NOMO-1 treated with DMSO at 0.1 percent for 48 hours (cell line): ENCODE measurements around the gene DSEL.

Experiments
- DNase-seq: peaks from one replicate; lab custom pipeline; 2025; ENCODE audit not compliant: unreplicated experiment; lab: John Stamatoyannopoulos, UW

The DSEL gene

GRCh38 chr18:67516539-67517443, at the start of gene DSEL:
DSEL (minus strand) TSS chr18:67516720; CDS start chr18:67514608, 2,112 bp downstream.
- DNase-seq = peak; percentile 84

- DNase-seq = no peak
Measured at GRCh38 chr18:67553437-67553836, 36.9 kb upstream of the DSEL start.

GRCh38 chr18:67550872-67551520, 34.5 kb upstream of the DSEL start:
- no peak for DNase-seq

DNA sequence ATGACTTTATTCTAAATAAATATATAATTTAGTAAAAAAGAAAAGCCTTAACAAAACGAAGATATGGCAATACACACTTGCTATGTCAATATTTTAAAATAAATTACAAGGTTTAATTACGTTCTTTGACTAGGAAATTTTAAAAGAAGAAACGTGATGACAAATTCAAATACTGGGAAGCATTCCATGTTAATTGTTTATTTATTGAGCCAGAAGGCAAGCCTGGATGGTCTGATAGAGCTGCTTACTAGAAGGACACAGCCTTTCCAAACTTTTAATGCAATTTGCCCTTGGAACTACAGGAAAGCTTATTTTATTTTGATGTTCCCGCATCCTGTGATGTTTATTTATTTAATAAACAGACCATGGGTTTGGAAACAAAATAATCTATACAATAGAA, 33.4 kb upstream of the DSEL start:
- no peak for DNase-seq

DNA sequence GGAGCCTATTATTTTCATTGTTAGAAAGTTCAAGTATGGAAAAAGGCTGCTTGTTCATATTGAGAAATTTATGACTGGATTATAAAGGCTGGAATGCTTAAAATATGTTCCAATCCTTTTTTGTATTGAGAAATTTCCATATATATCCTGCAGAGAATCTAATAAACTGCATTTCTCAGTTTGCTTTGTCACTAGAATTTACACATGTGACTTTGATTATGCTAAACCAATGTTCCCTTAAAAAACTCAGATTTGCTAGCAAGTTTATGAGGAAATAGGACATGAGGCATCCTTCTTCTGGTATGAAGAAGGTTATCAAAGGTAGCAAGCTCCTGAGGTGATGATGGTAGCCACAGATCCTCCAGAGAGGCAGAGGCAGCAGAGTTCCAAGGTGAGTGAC, 29.2 kb upstream of the DSEL start:
- no peak for DNase-seq

- no peak for DNase-seq
Measured at GRCh38 chr18:67540559-67540958, 24.0 kb upstream of the DSEL start.

DNA sequence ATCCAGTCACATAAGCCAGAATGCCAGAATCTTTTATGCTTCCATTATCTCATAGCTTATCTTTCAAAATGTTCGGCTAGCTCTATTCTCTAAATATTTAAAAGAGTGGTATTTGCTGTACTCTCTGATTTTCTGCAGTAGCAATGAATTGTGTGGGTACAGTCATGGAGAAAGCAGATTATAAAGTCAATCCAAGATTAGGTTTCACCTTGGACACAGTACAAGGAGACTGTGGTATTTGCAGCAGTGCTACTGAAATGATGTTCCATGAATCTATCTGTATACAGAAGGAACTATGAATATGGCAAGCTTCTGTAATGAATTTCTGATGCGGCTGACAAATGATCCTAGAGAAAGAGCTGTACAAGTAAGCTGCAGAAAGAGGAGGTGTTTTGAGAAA, 15.4 kb upstream of the DSEL start:
- no peak for DNase-seq

DNA sequence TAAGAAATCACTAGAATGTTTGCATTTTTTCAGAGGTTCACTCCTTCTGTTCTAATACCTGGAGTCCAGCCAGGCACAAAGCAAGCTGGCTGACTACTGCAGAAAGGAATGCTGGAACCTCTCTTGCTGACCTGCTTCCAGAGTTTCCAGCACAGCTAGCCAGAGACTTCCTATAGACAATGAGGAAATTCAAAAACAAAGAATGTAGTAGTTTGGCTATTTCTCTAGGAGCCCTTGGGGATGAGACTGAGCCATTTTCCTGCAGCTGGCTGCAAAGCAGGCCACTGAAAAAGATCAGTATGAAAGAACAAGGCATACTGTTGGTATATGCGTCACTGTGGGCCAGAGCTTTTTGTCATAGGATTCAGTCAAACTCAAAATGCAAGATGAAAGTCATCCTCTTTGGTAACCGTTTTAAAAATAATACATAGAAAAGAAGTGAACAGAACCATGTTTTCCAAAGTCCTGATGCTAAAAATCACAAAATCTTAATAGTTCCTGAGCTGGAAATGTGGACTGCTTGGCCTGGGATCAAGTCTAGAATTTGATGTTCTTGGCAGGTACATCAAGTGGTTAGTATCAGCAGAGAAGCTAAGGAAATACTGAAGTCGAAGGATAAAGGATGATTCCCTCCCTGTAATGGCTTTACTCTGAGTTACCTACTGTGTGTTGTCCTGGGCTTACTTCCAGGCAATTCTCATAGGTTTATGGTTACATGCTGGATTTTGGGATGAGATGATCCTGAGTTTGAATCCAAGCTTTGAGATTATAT, 9.0 kb upstream of the DSEL start:
- no peak for DNase-seq

DNA sequence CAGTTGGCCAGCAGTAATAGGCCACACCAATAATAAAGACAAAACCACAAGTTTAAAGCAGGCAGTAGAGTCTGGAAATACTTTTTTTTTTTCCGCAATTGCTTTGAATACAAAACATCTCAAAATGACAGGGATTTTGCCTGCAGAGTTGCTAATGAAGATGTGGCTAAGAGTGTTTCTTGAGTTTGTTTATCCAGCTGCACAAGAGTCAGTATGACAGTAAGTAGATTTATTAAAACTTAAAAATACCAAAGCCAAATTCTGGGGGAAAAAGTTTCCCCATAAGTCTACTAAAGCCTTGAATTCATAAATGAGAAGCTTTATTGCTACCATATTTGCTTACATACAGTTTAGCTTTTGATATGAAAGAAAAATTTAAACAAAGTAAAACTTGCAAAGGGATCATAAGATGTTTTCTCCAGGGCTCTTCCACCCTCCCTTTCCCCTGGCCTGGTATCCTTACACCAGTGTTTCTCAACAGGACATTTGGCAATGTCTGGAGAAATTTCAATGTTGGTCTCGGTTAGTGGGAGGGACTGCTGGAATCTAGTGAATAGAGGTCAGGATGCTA, 3.9 kb upstream of the DSEL start:
- DNase-seq = no peak

- no peak for DNase-seq
Measured at GRCh38 chr18:67519592-67519991, 3.1 kb upstream of the DSEL start.

DNA sequence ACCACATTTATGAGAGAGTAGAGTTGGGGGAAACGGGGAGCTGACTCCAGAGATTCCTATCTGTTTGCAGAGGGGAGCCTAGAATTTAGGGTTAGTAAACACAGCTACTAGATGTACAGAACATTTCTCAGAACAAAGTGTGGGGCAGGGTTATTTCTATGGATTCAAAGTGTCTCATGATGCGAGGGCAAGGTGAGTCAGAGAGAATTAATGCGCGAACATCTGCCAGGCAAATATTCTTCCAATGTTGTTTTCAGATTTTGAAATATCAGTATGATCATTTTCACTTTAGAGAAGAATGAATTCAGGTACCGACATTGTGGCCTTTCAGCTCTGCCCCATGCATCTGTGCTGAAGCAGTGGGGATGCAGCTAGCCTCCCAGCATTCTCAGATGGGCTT, 2.0 kb upstream of the DSEL start:
- DNase-seq = no peak

DNA sequence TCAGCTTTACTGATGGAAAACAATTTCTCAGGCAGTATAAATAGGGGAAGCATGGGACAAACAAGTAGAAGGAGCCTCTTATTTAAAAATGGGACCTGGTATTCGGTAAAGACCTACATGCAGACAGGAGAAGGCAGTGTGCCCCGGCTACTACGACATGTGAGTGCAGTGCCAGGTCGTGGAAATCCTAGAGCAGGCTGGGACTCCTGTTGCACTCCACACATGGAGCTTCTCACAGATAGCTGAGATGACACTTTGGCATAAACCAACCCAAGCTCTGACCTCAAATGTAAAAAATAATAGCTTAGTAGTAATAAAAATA, 885 bp upstream of the DSEL start:
- no peak for DNase-seq

DNA sequence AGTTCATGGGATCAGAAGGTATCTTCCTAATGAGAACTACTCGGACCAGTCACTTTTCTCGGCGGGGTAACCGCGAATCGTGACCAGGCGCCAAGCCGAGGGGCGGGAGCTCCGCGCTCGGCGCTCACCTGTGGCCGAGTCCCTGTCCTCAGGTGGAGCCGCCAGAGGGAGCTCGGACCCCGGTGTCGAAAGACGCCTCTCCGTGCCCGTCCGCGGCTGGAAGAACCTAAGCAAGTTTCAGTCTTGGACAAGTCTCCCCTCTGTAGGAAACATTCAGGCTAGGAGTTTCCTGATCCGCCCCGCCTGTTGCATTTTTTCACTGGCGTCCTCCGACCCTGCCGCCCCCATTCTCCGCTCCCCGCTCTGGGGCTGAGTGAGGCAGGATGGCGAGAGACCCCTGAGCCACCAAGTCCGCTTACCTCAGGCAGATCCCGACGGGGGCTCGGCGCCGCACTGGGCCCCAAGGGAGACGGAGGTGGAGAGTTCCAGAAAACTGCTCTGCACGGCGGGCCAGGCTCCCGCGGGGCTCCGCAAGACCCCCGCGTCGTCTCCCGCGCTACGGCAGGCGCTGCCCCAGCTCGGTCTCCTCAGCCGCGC, 480 bp downstream of the DSEL start:
- DNase-seq = peak; percentile 25

GRCh38 chr18:67514901-67515540, 1.5 kb downstream of the DSEL start:
- DNase-seq = peak; percentile 0

- no peak for DNase-seq
Measured at GRCh38 chr18:67514465-67514864, 2.1 kb downstream of the DSEL start.

- no peak for DNase-seq
Measured at GRCh38 chr18:67513280-67513679, 3.2 kb downstream of the DSEL start.

DNA sequence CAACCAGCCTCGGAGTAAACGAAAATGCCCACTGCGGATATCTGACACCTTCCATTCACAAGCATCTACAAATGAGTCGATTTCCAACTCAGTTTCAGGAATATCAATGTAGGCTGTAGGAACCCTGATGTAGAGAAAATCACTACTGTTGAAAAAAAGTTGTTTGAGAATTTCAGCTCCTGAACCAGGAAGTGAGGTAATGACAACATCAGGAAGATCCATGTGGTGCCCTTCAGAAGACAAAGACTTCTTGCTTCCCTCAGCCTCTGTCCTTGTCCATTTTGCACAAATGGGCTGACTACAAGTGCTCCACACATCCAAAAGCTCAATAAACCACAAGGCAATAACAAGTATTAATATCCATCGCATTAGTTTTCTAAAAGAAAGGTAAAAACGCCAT, 4.7 kb downstream of the DSEL start:
- DNase-seq = no peak

- no peak for DNase-seq
Measured at GRCh38 chr18:67510831-67511230, 5.7 kb downstream of the DSEL start.

DNA sequence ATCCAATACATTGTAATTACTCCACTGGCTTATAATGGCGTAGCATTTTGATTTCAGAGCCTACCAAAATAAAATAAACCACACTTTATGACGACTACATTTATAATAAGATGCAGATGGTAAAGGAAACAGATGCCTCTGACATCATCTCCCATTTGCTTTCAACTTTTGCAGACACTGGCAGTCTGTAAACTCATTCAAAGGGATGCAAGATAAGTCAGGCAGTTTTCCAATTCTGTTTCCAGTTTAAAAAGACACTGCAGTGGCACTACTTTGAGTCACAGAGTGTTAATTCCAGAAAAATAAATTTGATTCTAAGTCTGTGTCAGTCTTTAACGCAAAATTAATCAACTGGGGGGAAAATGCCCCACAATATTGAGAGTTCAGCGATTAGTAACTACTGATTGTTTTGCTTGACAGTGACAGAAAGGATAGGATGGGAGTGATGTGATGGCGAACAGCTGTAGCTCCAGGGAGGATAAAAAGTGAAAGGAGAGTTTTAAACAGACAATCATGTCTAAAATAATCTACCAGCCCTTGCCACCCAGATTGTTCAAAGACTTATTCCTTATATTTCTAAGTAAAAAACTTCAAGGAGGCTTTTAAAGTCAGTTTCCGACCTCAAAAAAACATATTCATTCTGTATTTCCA, 6.7 kb downstream of the DSEL start:
- DNase-seq = no peak

DNA sequence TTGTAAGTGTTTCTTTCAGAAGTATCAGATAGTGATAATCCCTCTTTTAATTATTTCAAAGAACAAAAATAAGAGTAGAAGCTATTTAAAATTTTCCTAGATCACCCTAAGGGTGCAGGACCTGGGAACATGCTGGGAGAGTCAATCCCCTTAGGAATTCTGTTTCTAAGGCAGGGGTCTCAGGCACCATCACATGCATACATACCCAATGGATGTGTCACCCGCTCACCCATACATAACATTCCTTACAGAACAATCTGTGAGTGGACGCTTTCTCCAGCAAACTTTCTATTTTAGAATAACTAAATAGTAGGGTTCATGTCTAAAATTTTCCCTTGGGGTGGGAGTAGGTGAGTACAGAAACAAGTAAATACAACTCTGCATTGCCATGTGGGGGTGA, 8.4 kb downstream of the DSEL start:
- DNase-seq = no peak
